Stimulated activated CD4-positive, alpha-beta T cell treated with anti-CD3 and anti-CD28 coated beads, Interleukin-2, amount 100 ng/mL, for 24 hours (primary cell): Measurements from ENCODE around the gene CYP4Z1.
A peak's percentile ranks its signal among the peaks of the same experiment; 100 is the strongest.
"Not testable (repeated sequence)": the region's sequence is repeated elsewhere in the genome, so short reads cannot be mapped to it uniquely, and the experiment has no call there.

Experiments
- DNase-seq, 2 donors: peaks; one replicate each; pipeline ENCODE4 v3.0.0-alpha.2; 2020

CYP4Z1 gene, protein sequence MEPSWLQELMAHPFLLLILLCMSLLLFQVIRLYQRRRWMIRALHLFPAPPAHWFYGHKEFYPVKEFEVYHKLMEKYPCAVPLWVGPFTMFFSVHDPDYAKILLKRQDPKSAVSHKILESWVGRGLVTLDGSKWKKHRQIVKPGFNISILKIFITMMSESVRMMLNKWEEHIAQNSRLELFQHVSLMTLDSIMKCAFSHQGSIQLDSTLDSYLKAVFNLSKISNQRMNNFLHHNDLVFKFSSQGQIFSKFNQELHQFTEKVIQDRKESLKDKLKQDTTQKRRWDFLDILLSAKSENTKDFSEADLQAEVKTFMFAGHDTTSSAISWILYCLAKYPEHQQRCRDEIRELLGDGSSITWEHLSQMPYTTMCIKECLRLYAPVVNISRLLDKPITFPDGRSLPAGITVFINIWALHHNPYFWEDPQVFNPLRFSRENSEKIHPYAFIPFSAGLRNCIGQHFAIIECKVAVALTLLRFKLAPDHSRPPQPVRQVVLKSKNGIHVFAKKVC

DNA sequence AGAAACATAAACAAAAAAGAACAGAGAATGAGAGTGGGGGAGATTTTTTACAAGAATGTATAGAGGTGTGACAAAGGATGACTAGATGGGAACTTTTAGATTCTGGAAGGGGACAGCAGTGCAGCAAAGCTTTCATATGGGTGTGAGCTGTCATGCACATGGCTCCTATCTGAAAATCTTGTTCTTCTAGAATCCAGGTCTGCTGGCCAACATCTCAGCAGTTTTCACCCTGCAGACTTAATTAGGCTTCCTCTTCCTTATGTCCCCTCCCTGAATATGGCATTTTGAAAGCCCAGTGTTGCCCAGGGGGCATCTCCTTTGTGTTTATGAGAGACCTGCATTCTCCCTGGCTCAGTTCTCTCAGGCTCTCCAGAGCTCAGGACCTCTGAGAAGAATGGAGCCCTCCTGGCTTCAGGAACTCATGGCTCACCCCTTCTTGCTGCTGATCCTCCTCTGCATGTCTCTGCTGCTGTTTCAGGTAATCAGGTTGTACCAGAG, at the start of gene CYP4Z1:
Gene CYP4Z1, plus strand, starts transcription at position 135 of the 498 bp plus-strand sequence. Its CDS starts 260 bp downstream, at position 395.
- no peak for DNase-seq

DNA sequence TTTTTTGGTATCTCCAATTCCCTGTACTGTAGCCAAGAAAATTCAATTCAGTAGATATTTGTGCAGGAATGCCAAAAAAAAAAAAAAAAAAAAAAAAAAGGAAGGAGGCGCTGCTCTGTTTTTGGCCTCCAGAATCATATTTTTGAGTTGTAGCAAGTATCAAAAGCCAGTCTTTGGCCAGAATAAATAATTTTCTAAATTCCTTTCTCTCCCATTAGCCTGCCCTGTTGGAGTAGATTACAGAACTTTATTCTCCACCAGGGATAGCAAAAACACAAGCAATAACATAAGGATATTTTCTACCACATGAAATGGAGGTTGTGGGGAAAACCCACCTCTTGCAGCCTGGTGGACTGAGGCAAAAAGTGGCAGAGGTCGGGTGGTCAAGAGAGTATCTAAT, 46.0 kb upstream of the CYP4Z1 start:
- DNase-seq = no peak

- no peak for DNase-seq
Measured at GRCh38 chr1:47023268-47024140, 43.5 kb upstream of the CYP4Z1 start, which contains the start of gene CYP4X1. CYP4X1 (plus strand) TSS chr1:47023669; CDS start chr1:47023818, 149 bp downstream.

DNA sequence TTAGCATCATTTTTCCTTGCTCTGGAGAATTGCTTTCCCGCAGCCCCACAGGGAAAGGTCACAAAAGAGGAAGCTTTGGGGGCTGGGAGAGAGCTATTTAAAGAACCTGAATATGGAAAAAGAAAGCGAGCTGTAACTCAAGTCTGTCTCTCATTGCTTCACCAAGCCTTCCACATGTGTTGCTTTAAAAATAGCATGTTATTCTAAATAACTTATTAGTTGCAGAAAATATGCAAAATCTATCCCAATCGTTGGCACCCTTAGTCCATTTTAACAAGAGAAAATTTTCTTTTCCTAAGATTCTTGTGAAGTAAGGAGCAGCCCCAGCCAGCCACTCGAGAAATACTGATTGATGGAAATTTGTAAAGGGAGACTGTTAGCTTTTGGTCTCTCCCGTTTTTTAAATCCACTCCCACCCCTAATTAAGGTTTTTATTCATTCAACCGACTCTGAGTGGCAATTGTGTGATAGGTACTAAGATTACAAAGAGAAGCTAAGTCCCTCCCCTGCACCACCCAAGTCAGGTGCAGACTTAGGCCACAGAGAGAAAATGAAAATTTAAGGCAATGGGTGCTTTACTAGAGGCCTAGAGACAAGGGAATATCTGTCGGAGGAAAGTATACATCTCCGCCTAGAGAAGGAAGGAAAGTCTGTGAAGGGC, 42.8 kb upstream of the CYP4Z1 start:
- no peak for DNase-seq

DNA sequence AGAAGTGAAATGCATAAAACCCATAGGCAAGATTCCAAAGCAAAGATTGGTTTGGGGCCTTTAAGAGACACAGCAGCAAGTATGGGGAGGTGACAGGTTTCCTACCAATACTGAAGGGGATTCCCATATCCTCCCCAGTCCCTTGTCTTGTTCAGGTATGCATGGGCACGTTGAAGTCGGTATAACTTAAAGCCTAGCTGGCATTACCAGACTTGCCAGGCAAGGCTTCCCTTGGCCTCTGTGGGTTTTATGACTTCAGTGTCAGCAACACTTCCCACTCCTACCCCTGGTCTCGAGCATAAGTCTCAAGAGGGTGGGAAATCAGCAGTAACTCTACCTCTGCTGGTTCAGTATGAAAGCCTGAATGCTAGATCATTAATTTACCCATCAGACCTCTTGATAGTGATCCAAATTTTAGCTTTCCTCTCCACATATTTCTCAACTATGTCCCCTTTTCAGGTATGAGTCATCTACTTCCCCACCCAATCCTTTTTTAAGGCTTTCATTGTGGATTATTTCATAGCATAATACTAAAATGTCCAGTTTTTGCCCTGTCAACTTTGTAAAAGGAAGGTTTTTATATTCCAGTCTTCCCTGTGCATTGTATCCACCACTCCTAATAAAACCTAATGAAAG, 36.7 kb upstream of the CYP4Z1 start:
- no peak for DNase-seq

DNA sequence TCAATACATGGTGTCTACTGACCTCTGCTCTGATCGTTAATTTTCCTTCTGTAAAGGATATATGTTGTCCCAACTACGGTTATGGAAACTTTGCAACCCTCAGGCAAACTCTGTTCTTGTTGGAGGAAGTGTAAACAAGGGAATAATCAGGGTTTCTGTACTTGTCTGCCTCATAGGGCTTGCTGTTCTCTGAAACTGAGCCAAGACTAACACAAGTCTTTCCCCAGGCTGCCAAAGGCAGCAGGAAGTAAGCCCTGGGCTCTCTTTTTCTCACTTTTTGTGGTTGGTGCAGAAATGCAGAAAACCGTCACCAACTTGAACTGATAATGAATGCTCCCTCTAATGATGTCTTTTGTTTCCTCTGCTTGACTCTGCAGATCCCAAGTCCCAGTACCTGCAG, 36.0 kb upstream of the CYP4Z1 start:
- no peak for DNase-seq

GRCh38 chr1:47031585-47031984, 35.4 kb upstream of the CYP4Z1 start:
- DNase-seq = no peak

- no peak for DNase-seq
Measured at GRCh38 chr1:47036764-47037163, 30.3 kb upstream of the CYP4Z1 start.

DNA sequence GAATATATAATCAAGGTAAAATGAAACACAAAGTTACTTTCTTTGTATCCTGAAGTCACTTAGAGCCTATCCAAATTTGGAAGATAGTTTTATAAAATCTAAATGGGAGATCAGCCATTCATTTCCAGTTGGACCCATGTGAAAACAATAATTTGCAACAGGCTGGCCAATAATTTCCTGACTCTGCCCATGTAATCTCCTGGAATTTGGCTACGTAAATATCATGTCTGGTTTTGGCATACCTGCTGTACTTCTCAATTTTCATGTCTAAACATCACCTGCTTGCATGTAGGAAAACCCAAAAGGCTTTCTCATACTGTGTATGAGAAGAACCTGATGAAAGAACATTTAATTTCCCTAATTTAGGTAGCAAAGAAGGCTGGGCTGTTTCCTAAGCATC, 7.7 kb upstream of the CYP4Z1 start:
- DNase-seq = no peak

GRCh38 chr1:47069080-47069479, 2.0 kb downstream of the CYP4Z1 start:
- not testable (repeated sequence) for DNase-seq

DNA sequence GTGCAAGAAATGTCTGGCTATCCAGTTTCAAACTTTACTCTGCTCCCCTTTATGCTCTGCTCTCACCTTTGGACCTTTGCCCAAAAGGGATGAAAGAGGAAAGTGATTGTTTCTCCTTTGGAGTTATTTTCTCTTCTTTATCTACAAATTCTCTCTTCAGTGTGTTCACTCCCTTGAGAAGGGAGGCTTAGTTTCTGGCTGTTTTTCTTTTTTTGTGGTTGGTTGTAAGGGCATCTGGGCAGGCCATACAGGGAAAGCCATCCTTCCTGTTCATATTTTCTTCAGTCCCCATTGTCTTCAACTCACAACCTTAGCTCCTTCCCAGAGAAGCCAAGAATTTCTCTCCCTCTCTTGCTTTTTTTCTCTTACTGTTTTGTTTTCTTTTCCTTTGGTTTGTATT, 2.5 kb downstream of the CYP4Z1 start:
- DNase-seq = not testable (repeated sequence)

DNA sequence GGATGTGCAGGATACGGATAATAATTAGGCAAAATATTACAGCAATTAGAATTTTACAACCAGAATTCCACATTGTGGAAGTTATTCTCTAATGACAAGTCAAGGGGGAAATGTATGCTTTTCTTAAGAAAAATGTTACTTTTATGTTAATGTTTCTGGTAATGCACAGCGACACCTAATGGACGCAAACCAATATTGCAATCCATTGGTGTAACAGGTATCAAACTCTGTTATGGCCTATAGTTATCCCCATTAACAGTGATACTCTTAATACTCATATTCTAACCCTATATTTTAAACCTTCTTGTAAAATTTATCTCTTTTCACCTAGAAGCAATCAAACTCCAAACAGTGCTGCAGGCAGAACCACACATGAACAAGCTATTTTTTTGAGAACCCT, 22.3 kb downstream of the CYP4Z1 start:
- DNase-seq = peak; percentile 30 to 32

GRCh38 chr1:47091476-47091875, 24.4 kb downstream of the CYP4Z1 start:
- DNase-seq = not testable (repeated sequence)

DNA sequence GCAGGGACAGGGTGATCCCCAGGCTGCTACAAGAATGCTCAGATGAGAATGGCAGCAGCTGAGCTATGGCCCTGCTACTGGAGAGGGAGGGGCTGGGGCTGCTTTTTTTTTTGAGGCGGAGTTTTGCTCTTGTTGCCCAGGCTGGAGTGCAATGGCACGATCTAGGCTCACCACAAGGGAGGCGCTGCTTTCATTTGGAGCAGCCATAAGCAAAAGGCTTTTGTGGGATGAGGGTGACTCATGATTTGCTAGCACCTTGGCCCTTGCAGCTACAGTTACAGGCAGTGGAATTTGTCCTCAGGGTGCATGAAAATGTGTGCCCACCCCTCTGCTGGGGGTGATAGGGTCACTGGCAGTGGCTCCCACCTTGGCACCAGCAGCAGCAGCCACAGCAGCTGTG, 37.8 kb downstream of the CYP4Z1 start:
- DNase-seq = no peak

- no peak for DNase-seq
Measured at GRCh38 chr1:47106792-47107191, 39.8 kb downstream of the CYP4Z1 start.

GRCh38 chr1:47107851-47108574, 41.0 kb downstream of the CYP4Z1 start:
- DNase-seq = not testable (repeated sequence)

GRCh38 chr1:47109482-47109881, 42.5 kb downstream of the CYP4Z1 start:
- not testable (repeated sequence) for DNase-seq

DNA sequence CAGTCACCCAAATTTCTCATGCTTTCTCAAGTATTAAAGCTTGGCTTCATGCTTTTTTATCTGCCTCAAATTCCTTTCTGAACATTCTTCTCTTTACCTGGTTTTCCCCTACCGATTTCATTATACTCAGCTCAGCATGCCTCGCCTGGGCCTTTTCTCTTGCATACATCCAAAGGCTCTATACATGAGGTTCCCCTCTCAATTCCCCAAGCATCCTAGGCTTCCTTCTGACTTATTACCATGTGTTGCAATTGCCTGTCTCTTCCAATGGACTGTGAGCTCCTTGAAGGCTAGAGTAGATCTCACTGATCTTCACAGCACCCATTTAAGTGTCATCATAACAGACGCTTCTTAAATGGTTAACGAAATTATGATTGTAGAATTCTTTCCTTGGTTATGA, 46.1 kb downstream of the CYP4Z1 start:
- no peak for DNase-seq

GRCh38 chr1:47121039-47121438, 54.0 kb downstream of the CYP4Z1 start:
- DNase-seq = not testable (repeated sequence)

- not testable (repeated sequence) for DNase-seq
Measured at GRCh38 chr1:47124834-47125233, 57.8 kb downstream of the CYP4Z1 start.

DNA sequence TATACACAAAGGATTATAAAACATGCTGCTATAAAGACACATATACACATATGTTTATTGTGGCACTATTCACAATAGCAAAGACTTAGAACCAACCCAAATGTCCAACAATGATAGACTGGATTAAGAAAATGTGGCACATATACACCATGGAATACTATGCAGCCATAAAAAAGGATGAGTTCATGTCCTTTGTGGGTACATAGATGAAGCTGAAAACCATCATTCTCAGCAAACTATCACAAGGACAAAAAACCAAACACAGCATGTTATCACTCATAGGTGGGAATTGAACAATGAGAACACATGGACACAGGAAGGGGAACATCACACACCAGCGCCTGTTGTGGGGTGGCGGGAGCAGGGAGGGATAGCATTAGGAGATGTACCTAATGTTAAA, 60.0 kb downstream of the CYP4Z1 start:
- DNase-seq = not testable (repeated sequence)

GRCh38 chr1:47128221-47128620, 61.2 kb downstream of the CYP4Z1 start:
- DNase-seq = no peak
